NCI-H1048 (cell line): Measurements from ENCODE around the gene PCSK1.

ENCODE experiments used
- DNase-seq: peaks from one replicate; lab custom pipeline; 2025; lab: John Stamatoyannopoulos, UW

PCSK1 gene

GRCh38 chr5:96433066-96433447, at the start of gene PCSK1:
PCSK1 (minus strand) TSS chr5:96433248; CDS start chr5:96433042, 206 bp downstream.
- no peak for DNase-seq

- no peak for DNase-seq
Observed at GRCh38 chr5:96481867-96482266, 48.8 kb upstream of the PCSK1 start.

GRCh38 chr5:96481009-96481786, 48.1 kb upstream of the PCSK1 start:
- DNase-seq: no peak

- DNase-seq: no peak
Observed at GRCh38 chr5:96478983-96479382, 45.9 kb upstream of the PCSK1 start.

GRCh38 chr5:96476654-96477053, 43.6 kb upstream of the PCSK1 start:
- no peak for DNase-seq

- no peak for DNase-seq
Observed at GRCh38 chr5:96474073-96474472, 41.0 kb upstream of the PCSK1 start.

GRCh38 chr5:96473155-96473554, 40.1 kb upstream of the PCSK1 start:
- no peak for DNase-seq

- DNase-seq: no peak
Observed at GRCh38 chr5:96470785-96471184, 37.7 kb upstream of the PCSK1 start.

- DNase-seq: no peak
Observed at GRCh38 chr5:96468956-96469355, 35.9 kb upstream of the PCSK1 start.

GRCh38 chr5:96463091-96463490, 30.0 kb upstream of the PCSK1 start:
- DNase-seq: no peak

- no peak for DNase-seq
Observed at GRCh38 chr5:96459313-96460121, 26.5 kb upstream of the PCSK1 start.

- no peak for DNase-seq
Observed at GRCh38 chr5:96458176-96458575, 25.1 kb upstream of the PCSK1 start.

- DNase-seq: no peak
Observed at GRCh38 chr5:96455789-96456188, 22.7 kb upstream of the PCSK1 start.

- DNase-seq: no peak
Observed at GRCh38 chr5:96453394-96453793, 20.3 kb upstream of the PCSK1 start.

GRCh38 chr5:96447949-96448348, 14.9 kb upstream of the PCSK1 start:
- no peak for DNase-seq

- DNase-seq: no peak
Observed at GRCh38 chr5:96440185-96440538, 7.1 kb upstream of the PCSK1 start.

- no peak for DNase-seq
Observed at GRCh38 chr5:96439477-96440184, 6.6 kb upstream of the PCSK1 start.

GRCh38 chr5:96434201-96434645, 1.2 kb upstream of the PCSK1 start:
- DNase-seq: peak; percentile 56

- DNase-seq: no peak
Observed at GRCh38 chr5:96432216-96433065, 607 bp downstream of the PCSK1 start.

- no peak for DNase-seq
Observed at GRCh38 chr5:96431376-96432187, 1.5 kb downstream of the PCSK1 start.

- no peak for DNase-seq
Observed at GRCh38 chr5:96427824-96428223, 5.2 kb downstream of the PCSK1 start.
